Suppressor macrophage treated with lipopolysaccharide for 1 hour (primary cell): ENCODE data around the gene LITAFD.

ENCODE experiments used
- DNase-seq, 3 donors: peaks; one replicate each; pipeline ENCODE4 v3.0.0-alpha.2; 2020 to 2022

LITAFD gene

DNA sequence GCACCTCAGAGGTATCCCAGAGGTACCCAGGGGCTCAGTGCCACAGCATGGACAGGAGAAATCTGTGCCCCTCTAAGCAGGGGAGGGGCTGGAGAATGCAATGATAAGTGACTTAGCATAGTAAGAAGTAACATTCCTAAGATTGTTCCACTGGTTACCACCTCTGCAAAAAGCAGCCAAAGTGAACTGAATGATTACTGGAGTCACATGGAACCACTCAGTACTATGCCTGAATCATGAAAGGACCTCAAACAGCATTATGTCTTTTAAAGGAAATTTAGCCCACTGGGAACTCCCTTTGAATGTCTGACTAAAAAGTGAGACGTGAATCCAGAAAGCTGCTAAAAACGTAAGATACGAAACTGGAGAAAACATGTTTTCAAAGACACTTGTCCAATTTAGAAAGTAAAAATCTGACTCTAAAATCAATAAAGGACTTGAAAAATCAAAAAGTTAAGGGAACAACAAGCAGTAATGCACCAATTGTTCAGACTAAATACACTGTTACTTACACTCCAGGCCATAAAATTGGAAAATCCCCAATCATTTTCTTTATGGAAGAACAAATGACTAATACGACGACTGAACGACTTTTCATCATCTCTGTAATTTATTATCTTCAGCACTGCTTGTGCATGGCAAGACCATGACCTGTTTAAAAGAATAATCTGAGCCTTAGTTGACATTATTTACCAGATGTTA is 38.6 kb downstream of the LITAFD start:
- DNase-seq: no peak

DNA sequence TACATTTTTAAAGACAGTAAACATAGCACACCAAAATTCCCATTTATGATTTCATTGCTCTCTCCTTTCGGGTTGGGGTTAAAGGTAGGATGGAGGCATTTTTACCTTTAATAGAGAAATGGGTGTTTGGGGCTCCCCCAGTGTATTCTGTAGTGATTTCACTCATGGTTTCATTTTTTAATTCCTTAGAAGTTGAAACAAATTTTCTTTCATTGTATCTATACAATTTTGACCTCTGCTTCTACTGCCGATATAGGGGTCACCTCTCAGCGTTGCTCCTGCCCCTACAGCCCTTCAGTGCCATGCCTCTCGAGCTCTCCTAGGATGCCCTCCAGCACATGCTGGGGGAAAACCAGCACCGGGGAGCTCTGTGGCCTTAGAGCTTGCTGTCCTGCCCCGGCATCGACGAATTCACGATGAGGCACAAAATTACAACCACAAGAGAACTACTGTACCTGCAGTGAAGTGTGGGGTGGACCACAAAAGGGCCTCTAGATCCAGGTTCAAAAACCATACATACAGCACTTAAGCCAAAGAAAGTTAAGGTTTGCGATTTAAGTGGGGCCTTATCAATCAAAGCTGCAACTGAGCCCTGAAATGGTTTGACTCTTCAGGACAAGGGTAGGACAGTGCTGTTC is 39.3 kb downstream of the LITAFD start:
- DNase-seq: no peak

DNA sequence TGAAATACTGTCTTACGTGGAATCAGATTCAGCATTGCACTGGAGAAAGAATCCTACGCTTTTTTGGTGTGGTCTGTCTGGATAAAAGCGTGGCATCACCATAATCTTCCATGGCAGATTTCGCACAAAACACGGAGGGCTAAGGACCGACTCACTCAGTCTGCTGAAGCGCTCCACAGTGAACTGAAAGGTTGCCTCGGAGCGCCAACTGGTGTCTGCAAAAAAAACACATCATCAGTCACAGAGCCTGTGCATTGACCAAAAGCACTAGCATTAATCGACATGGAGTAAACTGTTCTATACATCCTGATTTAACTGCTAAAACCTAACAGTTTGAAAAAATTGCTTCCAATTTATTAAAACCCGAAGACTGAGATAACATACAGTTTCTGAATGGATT is 41.0 kb downstream of the LITAFD start:
- no peak for DNase-seq

DNA sequence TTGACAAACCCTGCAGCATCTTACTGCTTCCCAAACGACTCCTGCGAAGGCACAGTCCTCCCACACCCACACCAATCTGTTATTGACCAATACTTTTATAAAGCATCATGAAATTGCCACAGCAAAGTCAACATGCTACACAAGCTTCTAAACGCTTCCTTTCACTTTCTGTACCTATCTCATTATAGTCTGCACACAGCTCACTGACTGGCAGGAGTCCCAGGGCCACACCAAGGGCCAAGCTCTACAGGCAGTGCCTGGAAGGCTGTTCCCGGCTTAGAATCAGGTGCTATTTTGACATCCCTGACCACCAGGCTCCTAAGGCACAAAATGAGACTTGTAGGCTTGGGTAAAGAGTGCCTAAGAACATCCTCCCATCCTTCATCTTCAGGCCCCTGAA is 42.1 kb downstream of the LITAFD start:
- DNase-seq: no peak

DNA sequence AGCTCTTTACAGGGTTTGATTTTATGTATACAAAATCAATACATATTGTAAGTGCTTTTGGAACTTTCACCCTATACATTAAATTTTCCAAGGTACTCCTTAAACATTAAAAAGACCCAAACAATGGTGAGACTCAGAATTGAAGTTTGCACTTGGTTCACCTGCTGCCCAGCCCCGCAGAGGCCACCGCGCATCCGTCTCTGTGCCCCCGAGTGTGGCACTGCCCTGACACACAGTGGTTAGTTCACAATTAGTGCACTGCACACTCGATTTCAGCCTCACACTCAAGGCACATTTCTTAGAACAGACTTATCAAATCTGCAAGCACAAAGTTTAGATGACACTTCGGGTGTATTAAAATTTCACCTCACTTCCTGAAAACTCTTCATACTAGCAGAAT is 43.3 kb downstream of the LITAFD start:
- DNase-seq: no peak

DNA sequence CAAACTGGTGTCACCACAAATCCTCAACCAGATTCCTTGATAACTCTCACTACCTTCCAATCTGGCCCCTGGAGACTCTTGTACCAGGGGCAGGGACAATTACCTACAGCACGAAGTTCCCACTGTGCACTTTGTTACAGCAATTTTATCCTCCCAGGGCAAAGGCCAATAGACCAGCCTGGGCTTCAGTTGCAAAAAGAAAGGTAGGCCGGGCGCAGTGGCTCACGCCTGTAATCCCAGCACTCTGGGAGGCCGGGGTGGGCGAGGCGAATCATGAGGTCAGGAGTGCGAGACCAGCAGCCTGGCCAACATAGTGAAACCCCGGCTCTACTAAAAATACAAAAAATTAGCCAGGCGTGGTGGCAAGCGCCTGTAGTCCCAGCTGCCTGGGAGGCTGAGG is 44.7 kb downstream of the LITAFD start:
- DNase-seq: no peak

- DNase-seq: peak; percentile 38 to 48 (median 43)
Measured at GRCh38 chr16:8928467-8928957, 46.4 kb downstream of the LITAFD start.

GRCh38 chr16:8929086-8929748 is 47.1 kb downstream of the LITAFD start:
- no peak for DNase-seq

DNA sequence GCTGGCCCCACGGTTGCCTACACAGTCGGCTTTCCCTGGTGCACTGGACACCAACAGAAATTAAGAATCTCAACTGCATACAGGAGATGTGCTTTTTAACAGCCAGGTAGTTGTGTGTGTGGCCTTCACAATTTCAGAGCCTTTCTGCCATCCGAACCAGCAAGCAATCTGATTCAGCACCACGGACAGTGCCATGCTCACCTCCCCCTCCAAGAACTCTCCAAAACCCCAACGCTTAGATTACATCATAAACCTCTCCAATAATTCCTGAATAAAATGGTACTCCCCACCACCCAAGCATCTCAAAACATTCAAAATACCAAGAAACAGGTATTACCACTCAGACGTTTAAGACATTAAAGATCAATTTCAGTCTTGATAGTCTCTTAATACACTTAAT is 49.7 kb downstream of the LITAFD start:
- peak; percentile 48 to 63 (median 57) for DNase-seq

DNA sequence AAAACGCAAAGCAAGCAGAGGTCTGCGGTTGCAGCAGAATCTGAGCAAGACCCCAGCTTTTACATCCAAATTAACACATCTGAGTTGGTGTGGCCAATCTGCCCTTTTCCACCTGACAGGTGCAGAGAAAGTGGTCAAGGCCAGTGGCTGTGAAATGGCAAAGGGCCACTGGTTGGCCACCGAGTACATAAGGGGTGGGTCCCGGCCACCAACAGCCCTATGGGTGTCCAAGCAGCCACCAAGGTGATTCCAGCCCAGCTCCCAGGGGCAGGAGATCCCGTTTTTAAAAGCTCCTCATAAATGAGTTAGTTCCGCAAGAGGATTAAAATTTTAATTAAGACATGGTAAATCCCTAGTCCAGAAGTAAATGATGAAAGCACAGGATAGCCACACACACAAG is 52.5 kb downstream of the LITAFD start:
- DNase-seq: no peak
